ENCODE measurements around the gene CTIF.

The CTIF gene

GRCh38 chr18:48564139-48564538 is 25.3 kb downstream of the CTIF start:
- Histone ChIP-seq H3K27me3 (ENCODE audit: control insufficient read depth, insufficient read depth, low read length) (no peaks in the 10 kb centered on the region), H3K4me3 (ENCODE audit: low read depth, low read length) (no peak overlapping the region), H3K36me3 (ENCODE audit: control insufficient read depth, insufficient read depth, low read length) (no peaks in the 10 kb centered on the region), H3K4me2 (ENCODE audit: low read length) (no peak overlapping the region), H3K9ac (no peak overlapping the region), H2AFZ (no peak overlapping the region), H3K4me1 (no peaks in the 10 kb centered on the region), H3K79me2 (peaks cover 42% of the 10 kb centered on the region), H3K27ac (no peak overlapping the region), H3K9me3 (ENCODE audit: control insufficient read depth, low read length) (no peaks in the 10 kb centered on the region)
- no peak for TF ChIP-seq CTCF (IDR thresholded peaks at IDR 0.05)

DNA sequence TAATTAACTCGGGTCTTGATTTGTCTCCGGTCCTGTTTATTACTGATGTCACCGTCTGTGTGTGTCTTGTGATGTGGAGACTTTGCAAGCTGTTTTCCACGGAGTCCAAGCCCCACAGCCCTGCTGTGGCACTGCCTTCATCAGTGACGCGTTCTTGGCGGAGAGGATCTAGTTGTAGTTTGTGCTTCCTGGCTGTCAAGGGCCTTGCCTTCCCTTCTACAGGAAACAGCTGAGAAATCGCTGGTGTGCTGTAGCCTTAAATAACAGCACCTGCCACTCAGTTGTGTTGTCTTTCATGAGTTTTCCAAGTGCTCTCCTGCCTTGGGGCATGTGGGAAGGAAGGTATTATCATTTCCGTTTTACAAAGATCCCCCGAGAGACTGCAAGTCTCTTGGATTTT is 26.3 kb downstream of the CTIF start:
- no peaks in the 10 kb centered on the region for H3K9me3 ChIP-seq (ENCODE audit: control insufficient read depth, low read length)
- no peak overlapping the region for H3K27ac ChIP-seq
- no peaks in the 10 kb centered on the region for H3K27me3 ChIP-seq (ENCODE audit: control insufficient read depth, insufficient read depth, low read length)
- no peak overlapping the region for H2AFZ ChIP-seq
- peaks cover 48% of the 10 kb centered on the region for H3K79me2 ChIP-seq
- no peak overlapping the region for H3K4me3 ChIP-seq (ENCODE audit: low read depth, low read length)
- H3K9ac ChIP-seq, result no peak overlapping the region
- TF ChIP-seq CTCF (IDR thresholded peaks at IDR 0.05), result no peak
- H3K4me1 ChIP-seq, result no peaks in the 10 kb centered on the region
- H3K36me3 ChIP-seq (ENCODE audit: control insufficient read depth, insufficient read depth, low read length), result no peaks in the 10 kb centered on the region
- H3K4me2 ChIP-seq (ENCODE audit: low read length), result no peak overlapping the region

DNA sequence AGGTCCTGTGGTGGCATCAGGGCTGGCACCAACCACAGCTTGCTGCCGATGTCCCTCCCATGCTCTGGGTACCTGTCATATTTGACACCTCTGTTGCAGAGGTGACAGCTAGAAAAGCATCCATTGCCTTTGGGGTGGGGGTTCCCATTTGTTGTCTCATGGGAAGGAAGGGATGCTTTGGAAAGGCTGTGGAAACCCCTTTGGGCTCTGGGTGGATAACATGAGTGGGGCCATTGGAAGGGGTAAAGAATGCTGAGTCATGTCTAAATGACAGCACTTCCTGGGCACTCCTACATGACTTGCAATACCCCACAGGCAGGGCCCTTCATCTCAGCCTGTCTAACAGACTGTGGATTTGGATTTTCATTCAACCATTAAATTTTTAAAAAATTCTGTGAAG is 27.8 kb downstream of the CTIF start:
- no peak overlapping the region for H3K4me2 ChIP-seq (ENCODE audit: low read length)
- H2AFZ ChIP-seq, result no peak overlapping the region
- H3K27me3 ChIP-seq (ENCODE audit: control insufficient read depth, insufficient read depth, low read length), result no peaks in the 10 kb centered on the region
- no peaks in the 10 kb centered on the region for H3K9me3 ChIP-seq (ENCODE audit: control insufficient read depth, low read length)
- no peaks in the 10 kb centered on the region for H3K36me3 ChIP-seq (ENCODE audit: control insufficient read depth, insufficient read depth, low read length)
- H3K4me1 ChIP-seq, result no peaks in the 10 kb centered on the region
- no peak overlapping the region for H3K9ac ChIP-seq
- no peak for TF ChIP-seq CTCF (IDR thresholded peaks at IDR 0.05)
- peaks cover 58% of the 10 kb centered on the region for H3K79me2 ChIP-seq
- H3K4me3 ChIP-seq (ENCODE audit: low read depth, low read length), result no peak overlapping the region
- no peak overlapping the region for H3K27ac ChIP-seq

GRCh38 chr18:48567388-48567787 is 28.6 kb downstream of the CTIF start:
- no peaks in the 10 kb centered on the region for H3K9me3 ChIP-seq (ENCODE audit: control insufficient read depth, low read length)
- no peak overlapping the region for H2AFZ ChIP-seq
- H3K4me1 ChIP-seq, result no peaks in the 10 kb centered on the region
- H3K79me2 ChIP-seq, result peaks cover 54% of the 10 kb centered on the region
- H3K27ac ChIP-seq, result no peak overlapping the region
- H3K4me3 ChIP-seq (ENCODE audit: low read depth, low read length), result no peak overlapping the region
- no peak overlapping the region for H3K4me2 ChIP-seq (ENCODE audit: low read length)
- no peak overlapping the region for H3K9ac ChIP-seq
- no peak for TF ChIP-seq CTCF (IDR thresholded peaks at IDR 0.05)
- no peaks in the 10 kb centered on the region for H3K27me3 ChIP-seq (ENCODE audit: control insufficient read depth, insufficient read depth, low read length)
- no peaks in the 10 kb centered on the region for H3K36me3 ChIP-seq (ENCODE audit: control insufficient read depth, insufficient read depth, low read length)

GRCh38 chr18:48569139-48569914 is 30.5 kb downstream of the CTIF start:
- Histone ChIP-seq H2AFZ (no peak overlapping the region), H3K79me2 (peaks cover 48% of the 10 kb centered on the region), H3K4me1 (no peaks in the 10 kb centered on the region), H3K36me3 (ENCODE audit: control insufficient read depth, insufficient read depth, low read length) (no peaks in the 10 kb centered on the region), H3K9me3 (ENCODE audit: control insufficient read depth, low read length) (no peaks in the 10 kb centered on the region), H3K9ac (no peak overlapping the region), H3K27me3 (ENCODE audit: control insufficient read depth, insufficient read depth, low read length) (no peaks in the 10 kb centered on the region), H3K4me2 (ENCODE audit: low read length) (no peak overlapping the region), H3K27ac (no peak overlapping the region), H3K4me3 (ENCODE audit: low read depth, low read length) (no peak overlapping the region)
- TF ChIP-seq CTCF (IDR thresholded peaks at IDR 0.05), result no peak
